H1 (cell line): ENCODE results near the gene DPM3. TPM values are rescaled to one million over a fixed set of nuclear protein-coding genes. Genes with fewer than 3 reads are reported as not detected.

Experiments used
- CTCF ChIA-PET: fragments of 300-600 bp; sonication (Branson Sonifier 250); formaldehyde crosslinking; loops from one replicate; lab custom pipeline; 2021; ENCODE audit not compliant: partially characterized antibody; lab: Charles Lee
- POLR2A ChIA-PET: fragments of 300-600 bp; sonication (Branson Sonifier 250); formaldehyde crosslinking; loops from one replicate; lab custom pipeline; 2021; ENCODE audit warnings: inconsistent platforms; ENCODE audit not compliant: partially characterized antibody; lab: Charles Lee
- DNase-seq, 2 experiments: peaks; one replicate each; pipeline versions ENCODE4 v3.0.0 to v3.0.0-alpha.2; 2010 to 2022; ENCODE audit warnings: low spot score in 2 of 2, low read depth in 1 of 2, mixed read lengths in 1 of 2
- FAIRE-seq: peaks from 2 replicates; lab custom pipeline; 2011; peaks lifted over from hg19 to GRCh38; lab: Jason Lieb, UNC
- H2AFZ ChIP-seq: 2 replicates; pipeline ENCODE4 v1.8.1; 2012; ENCODE audit warnings: low read length, inconsistent platforms
- H2AK5ac ChIP-seq: 2 replicates; pipeline ENCODE4 v1.6.1; 2013; ENCODE audit warnings: low read depth, low read length
- H2BK120ac ChIP-seq: replicated peaks from 2 replicates; pipeline ENCODE3; 2013; ENCODE audit warnings: low read depth, low read length, inconsistent platforms
- H2BK12ac ChIP-seq: 2 replicates; pipeline ENCODE4 v1.6.1; 2013; ENCODE audit warnings: low read depth, low read length
- H2BK15ac ChIP-seq: 2 replicates; pipeline ENCODE4 v1.6.1; 2013; ENCODE audit warnings: low read length
- H2BK20ac ChIP-seq: 2 replicates; pipeline ENCODE4 v1.6.1; 2013; ENCODE audit warnings: low read length
- H2BK5ac ChIP-seq: 2 replicates; pipeline ENCODE4 v1.6.1; 2013; ENCODE audit warnings: low read depth, low read length
- H3K14ac ChIP-seq: 2 replicates; pipeline ENCODE4 v1.6.1; 2013; ENCODE audit warnings: inconsistent platforms; ENCODE audit not compliant: insufficient read length
- H3K18ac ChIP-seq: 2 replicates; pipeline ENCODE4 v1.6.1; 2013; ENCODE audit warnings: low read length; ENCODE audit errors: extremely low read depth
- H3K23ac ChIP-seq: 2 replicates; pipeline ENCODE4 v1.6.1; 2013; ENCODE audit warnings: inconsistent platforms; ENCODE audit not compliant: insufficient read length
- H3K23me2 ChIP-seq: 2 replicates; pipeline ENCODE4 v1.6.1; 2013; ENCODE audit warnings: low read depth, low read length
- H3K27ac ChIP-seq: 2 replicates; pipeline ENCODE4 v1.6.1; 2011; ENCODE audit warnings: low read depth, low read length, inconsistent platforms
- H3K27me3 ChIP-seq, 4 experiments: replicated peaks in 1 of 4; 1 replicate in 1 of 4; 2 replicates in 3 of 4; pipeline versions ENCODE4 v1.6.1 to v1.8.1; 2011 to 2013; ENCODE audit warnings: low read length in 3 of 4, mild to moderate bottlenecking in 3 of 4, inconsistent platforms in 2 of 4, mixed read lengths in 2 of 4, moderate library complexity in 1 of 4; ENCODE audit not compliant: control insufficient read depth in 3 of 4, insufficient read depth in 3 of 4; ENCODE audit errors: extremely low read depth in 1 of 4
- H3K36me3 ChIP-seq, 4 experiments: 2 replicates each; pipeline versions ENCODE4 v1.6.1 to v1.8.1; 2011 to 2013; ENCODE audit warnings: mild to moderate bottlenecking in 4 of 4, low read length in 3 of 4, moderate library complexity in 2 of 4, control low read depth in 1 of 4, inconsistent platforms in 1 of 4; ENCODE audit not compliant: insufficient read depth in 4 of 4, control insufficient read depth in 2 of 4
- H3K4ac ChIP-seq: replicated peaks from 2 replicates; pipeline ENCODE3; 2013; ENCODE audit warnings: low read length, low read depth, mixed read lengths, inconsistent platforms; ENCODE audit not compliant: insufficient read length
- H3K4me1 ChIP-seq, 4 experiments: replicated peaks in 1 of 4; 1 replicate in 1 of 4; 2 replicates in 3 of 4; pipeline versions ENCODE4 v1.6.1 to v1.8.1; 2011 to 2013; ENCODE audit warnings: low read length in 3 of 4, inconsistent platforms in 2 of 4, mixed read lengths in 1 of 4; ENCODE audit not compliant: insufficient read depth in 4 of 4, control insufficient read depth in 3 of 4
- H3K4me2 ChIP-seq, 2 experiments: 2 replicates each; pipeline versions ENCODE4 v1.6.1 to v1.8.1; 2011 to 2013; ENCODE audit warnings: low read depth in 2 of 2, low read length in 2 of 2, control low read depth in 1 of 2, inconsistent platforms in 1 of 2, mild to moderate bottlenecking in 1 of 2; ENCODE audit not compliant: insufficient read depth in 1 of 2
- H3K4me3 ChIP-seq, 4 experiments: fragments of 200-600, 300-600 bp in 1 of 4; sonication (generic), shearing (Covaris generic), sonication (Bioruptor Twin) in 1 of 4; 2 replicates each; pipeline versions ENCODE4 v1.5.1 to v1.8.1; 2011 to 2016; ENCODE audit warnings: low read length in 4 of 4, low read depth in 3 of 4, control low read depth in 2 of 4, inconsistent platforms in 2 of 4, mild to moderate bottlenecking in 2 of 4, mixed read lengths in 1 of 4, moderate library complexity in 1 of 4; ENCODE audit not compliant: insufficient read depth in 2 of 4; ENCODE audit errors: extremely low read depth in 1 of 4
- H3K56ac ChIP-seq: replicated peaks from 2 replicates; pipeline ENCODE3; 2013; ENCODE audit warnings: low read depth, mild to moderate bottlenecking, mixed read lengths, low read length, inconsistent platforms; ENCODE audit not compliant: insufficient read length
- H3K79me1 ChIP-seq: 2 replicates; pipeline ENCODE4 v1.6.1; 2013; ENCODE audit warnings: low read depth, low read length, control low read depth
- H3K79me2 ChIP-seq, 2 experiments: 2 replicates each; pipeline versions ENCODE4 v1.6.1 to v1.8.1; 2012 to 2013; ENCODE audit warnings: low read length in 2 of 2, mild to moderate bottlenecking in 2 of 2, inconsistent platforms in 1 of 2; ENCODE audit not compliant: insufficient read depth in 2 of 2, control insufficient read depth in 1 of 2
- H3K9ac ChIP-seq, 4 experiments: replicated peaks in 1 of 4; 1 replicate in 1 of 4; 2 replicates in 3 of 4; pipeline versions ENCODE4 v1.6.1 to v1.8.1; 2011 to 2013; ENCODE audit warnings: low read depth in 3 of 4, low read length in 3 of 4, control low read depth in 2 of 4, mild to moderate bottlenecking in 2 of 4, moderate library complexity in 2 of 4, inconsistent platforms in 1 of 4; ENCODE audit errors: extremely low read depth in 1 of 4
- H3K9me3 ChIP-seq, 2 experiments: 2 replicates each; pipeline versions ENCODE4 v1.6.1 to v1.8.1; 2012 to 2013; ENCODE audit warnings: mild to moderate bottlenecking in 2 of 2, moderate library complexity in 2 of 2, control low read depth in 1 of 2, inconsistent platforms in 1 of 2, low read depth in 1 of 2, low read length in 1 of 2, mixed read lengths in 1 of 2; ENCODE audit not compliant: insufficient read depth in 2 of 2
- H4K20me1 ChIP-seq, 2 experiments: replicated peaks in 1 of 2; 2 replicates each; pipeline versions ENCODE3 to v1.8.1; 2011 to 2013; ENCODE audit warnings: inconsistent platforms in 2 of 2, low read length in 2 of 2, mild to moderate bottlenecking in 1 of 2; ENCODE audit not compliant: insufficient read depth in 2 of 2, control insufficient read depth in 1 of 2
- H4K5ac ChIP-seq: 2 replicates; pipeline ENCODE4 v1.6.1; 2013; ENCODE audit warnings: low read length, low read depth, mixed read lengths, inconsistent platforms; ENCODE audit not compliant: insufficient read length
- H4K8ac ChIP-seq: 2 replicates; pipeline ENCODE4 v1.8.0; 2013; ENCODE audit warnings: mild to moderate bottlenecking, moderate library complexity, low read length, inconsistent platforms; ENCODE audit not compliant: insufficient read depth; ENCODE audit errors: extremely low read depth
- H4K91ac ChIP-seq: replicated peaks from 2 replicates; pipeline ENCODE3; 2013; ENCODE audit warnings: low read length, mixed read lengths, inconsistent platforms; ENCODE audit not compliant: insufficient read length
- EGR1 ChIP-seq: IDR thresholded peaks from 2 replicates; pipeline ENCODE4 v1.6.1; 2011; ENCODE audit warnings: low read depth, low read length, borderline replicate concordance
- GTF2F1 ChIP-seq: IDR thresholded peaks from 2 replicates; pipeline ENCODE4 v1.6.1; 2012; ENCODE audit warnings: low read depth, low read length, improper control_type of control experiment, borderline replicate concordance
- KDM1A ChIP-seq: fragments of 200-600, 300-600 bp; sonication (generic); IDR thresholded peaks from 2 replicates; pipeline ENCODE4 v1.7.1; 2016; ENCODE audit warnings: mild to moderate bottlenecking, low read length, borderline replicate concordance
- RFX5 ChIP-seq: IDR thresholded peaks from 2 replicates; pipeline ENCODE4 v1.6.1; 2011; ENCODE audit warnings: low read depth, low read length, improper control_type of control experiment, borderline replicate concordance
- SP2 ChIP-seq: IDR thresholded peaks from 2 replicates; pipeline ENCODE4 v1.6.1; 2012; ENCODE audit warnings: mild to moderate bottlenecking, low read length, inconsistent platforms
- WGBS, 2 experiments: shearing (Covaris generic) in 1 of 2; methylation state at CpG; one replicate each; pipeline versions ENCODE4 v1.1.6 to v1.1.7; 2013 to 2015; ENCODE audit warnings: low lambda C conversion rate in 2 of 2, mixed read lengths in 2 of 2, inconsistent platforms in 1 of 2, low coverage in 1 of 2, missing lambda C conversion rate in 1 of 2; ENCODE audit not compliant: insufficient replicate concordance in 2 of 2, insufficient coverage in 1 of 2, insufficient read length in 1 of 2; ENCODE audit errors: extremely low coverage in 1 of 2, missing lambda C conversion rate in 1 of 2; 5-methylcytosine and 5-hydroxymethylcytosine counted together
- polyA plus RNA-seq, 7 experiments: library from polyadenylated mRNA; depleted of rRNA in 3 of 7; stranded (reverse) in 5 of 7; unstranded in 2 of 7; fragments of >200 nt in 5 of 7; fragments of 200-250 nt in 2 of 7; gene quantifications; 1 replicate in 5 of 7; 2 replicates in 1 of 7; 4 replicates in 1 of 7; pipeline versions ENCODE4 v1.2.1 to v1.2.3, GENCODE V29; 2011 to 2013; ENCODE audit warnings: missing spikeins in 2 of 7, mixed read lengths in 2 of 7
- total RNA-seq: library from RNA; stranded (reverse); fragmentation: NEBNext Ultra II Directional; extraction: Animal tissue kit (Norgen Biotek cat#: 25700); gene quantifications from 2 replicates; pipeline ENCODE4 v1.2.1, GENCODE V29; 2021

The DPM3 gene
- total and polyA plus RNA-seq, 2 of the 8 experiments (the other 6 are each of a cell fraction or from before 2014, with no cell fraction given), result 44.8 to 227 TPM

GRCh38 chr1:155182052-155182550, 41.8 kb upstream of the DPM3 start:
- Histone ChIP-seq H3K4me2 (no peak overlapping the region), H2BK20ac (no peak overlapping the region), H4K20me1 (peaks cover 3 to 7% of the 10 kb centered on the region in 2 experiments), H3K23me2 (no peaks in the 10 kb centered on the region; the same call in 1 of the 2 replicates), H4K5ac (no peak overlapping the region), H3K4me3 (no peak overlapping the region), H4K8ac (no peak overlapping the region), H3K4ac (no peak overlapping the region), H2AK5ac (no peak overlapping the region), H3K4me1 (peaks cover 4 to 14% (median 10%) of the 10 kb centered on the region in 4 experiments), H2BK15ac (no peak overlapping the region), H3K18ac (no peak overlapping the region), H2BK5ac (no peak overlapping the region), H3K56ac (no peak overlapping the region), H3K27ac (no peak overlapping the region), H4K91ac (no peak overlapping the region), H2AFZ (no peak overlapping the region), H3K9me3 (no peaks in the 10 kb centered on the region), H3K36me3 (peaks cover 15 to 45% (median 33%) of the 10 kb centered on the region in 4 experiments), H3K9ac (no peak overlapping the region), H2BK12ac (no peak overlapping the region), H3K79me1 (no peaks in the 10 kb centered on the region), H2BK120ac (no peak overlapping the region), H3K14ac (no peak overlapping the region), H3K23ac (no peak overlapping the region), H3K27me3 (no peaks in the 10 kb centered on the region), H3K79me2 (no peaks in the 10 kb centered on the region)
- DNase-seq (no peak), FAIRE-seq (no peak)
- ChIA-PET CTCF (interaction anchor here (6.1 kb wide), 1 partner anchor 7 kb away, joined by 38 read pairs; no protein-coding TSS in a partner anchor), POLR2A (interaction anchor here (20.5 kb wide), 1 partner anchor 19 kb away, joined by 512 read pairs; the partner anchor contains the start of genes MTX1 and THBS3)
- TF ChIP-seq EGR1, result no peak
- TF ChIP-seq SP2, result no peak
- no peak for TF ChIP-seq KDM1A
- TF ChIP-seq RFX5, result no peak
- no peak for TF ChIP-seq GTF2F1
- WGBS, 2 experiments, result 91 to 100% methylated on average over 1 to 6 of the region's 7 CpGs
